ENCODE data around the gene NUDT1. TPM values are rescaled to one million over a fixed set of nuclear protein-coding genes. Genes with fewer than 3 reads are reported as not detected.
A peak's percentile ranks its signal among the peaks of the same experiment; 100 is the strongest.

Gene NUDT1
- total RNA-seq, result 10 to 100 TPM; 64.5 to 71.9 TPM

DNA sequence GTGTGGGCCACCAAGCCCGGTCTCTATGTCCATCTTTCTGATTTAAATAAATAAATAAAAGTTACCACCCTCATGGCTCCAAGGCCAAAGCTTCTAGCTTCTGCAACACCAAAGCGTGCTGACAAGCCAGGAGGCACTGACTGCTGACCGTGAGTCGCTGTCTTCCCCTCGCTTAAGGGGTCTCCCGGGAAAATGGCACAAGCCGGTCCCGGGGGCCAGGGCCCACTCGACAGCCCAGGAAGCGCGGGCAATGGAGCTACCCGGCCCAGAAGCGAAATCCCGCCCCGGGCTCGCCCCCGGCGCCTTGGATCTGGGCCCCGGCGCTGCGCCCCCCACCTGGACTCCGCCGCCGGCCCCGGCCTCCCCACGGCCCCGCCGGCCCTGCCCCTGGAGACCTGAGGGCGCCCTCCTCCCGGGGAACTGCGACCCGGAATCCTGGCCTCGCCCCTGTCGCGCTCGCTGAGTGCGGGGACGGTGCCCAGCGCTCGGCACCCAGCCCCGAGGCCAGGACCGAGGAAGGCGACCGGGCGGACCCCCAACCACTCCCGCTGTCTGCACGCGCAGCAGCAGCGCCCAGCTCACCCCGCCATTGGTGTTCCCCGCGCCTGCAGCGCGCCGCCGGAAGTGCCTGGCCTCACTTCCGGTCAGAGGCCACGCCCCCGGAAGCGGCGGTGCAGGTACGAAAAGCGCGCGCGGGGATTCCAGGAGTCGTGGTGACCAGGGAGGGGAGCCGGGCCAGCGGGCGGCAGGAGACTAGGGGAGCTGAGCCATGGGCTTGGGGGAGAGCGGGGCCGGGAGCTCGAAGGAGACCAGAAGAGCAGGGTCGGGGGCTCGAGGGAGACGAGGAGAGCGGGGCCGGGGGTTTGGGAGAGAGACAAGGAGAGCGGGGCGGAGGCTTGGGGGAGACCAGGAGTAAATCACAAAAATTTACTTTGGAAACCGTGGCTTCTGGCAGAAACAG lies at the start of gene NUDT1, which contains the start of gene MRM2:
NUDT1 (plus strand) TSS at position 647 of the 961 bp plus-strand sequence. CDS start 2,349 bp downstream, outside the sequence.
MRM2 (minus strand) TSS at position 626 of the 961 bp plus-strand sequence; CDS start at position 590, 36 bp downstream.
- Mint-ChIP-seq H3K36me3 (ENCODE audit: low read depth) (peaks cover 31% of the 10 kb centered on the region), H3K4me1 (no peaks in the 10 kb centered on the region), H3K27me3 (no peaks in the 10 kb centered on the region), H3K27ac (peak within 1 kb of the TSS; percentile 87), H3K4me3 (peak within 1 kb of the TSS; percentile 93), H3K9me3 (no peaks in the 10 kb centered on the region)
- ATAC-seq (replicated peaks), result peak; percentile 97

DNA sequence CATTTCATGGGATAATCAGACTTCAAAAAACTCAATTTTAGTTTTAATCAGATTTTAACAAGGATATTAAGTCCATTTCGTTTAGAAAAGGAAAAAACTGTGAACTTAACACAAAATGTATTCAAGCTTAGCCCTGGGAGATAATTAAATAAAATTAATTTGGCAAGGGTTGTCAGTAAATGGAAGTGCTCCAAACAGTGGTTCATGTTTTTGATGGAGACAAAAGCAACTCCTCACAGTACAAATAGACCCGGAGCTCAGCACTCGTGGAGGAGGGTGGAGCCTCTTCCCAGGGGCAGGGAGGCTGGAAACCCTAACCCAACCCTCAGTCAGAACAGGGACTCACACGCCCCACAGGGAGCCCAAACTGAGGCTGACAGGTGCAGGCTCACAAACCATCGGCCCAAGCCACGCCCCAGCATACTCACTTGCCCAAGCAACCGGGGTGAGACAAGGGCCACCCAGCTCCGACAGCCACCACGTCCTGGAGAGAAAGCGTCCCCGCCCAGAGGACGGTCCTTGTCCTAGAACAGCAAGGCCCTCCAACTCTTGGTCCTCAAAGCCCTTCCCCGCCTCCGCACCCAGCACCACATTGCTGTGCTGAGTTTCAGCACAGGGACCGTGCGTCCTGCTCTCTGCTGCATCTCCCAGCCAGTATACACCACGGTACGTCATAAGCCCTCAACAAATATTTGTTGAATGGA lies 49.0 kb upstream of the NUDT1 start:
- Mint-ChIP-seq H3K4me1 (no peaks in the 10 kb centered on the region), H3K9me3 (no peaks in the 10 kb centered on the region), H3K27me3 (no peaks in the 10 kb centered on the region), H3K4me3 (no peak overlapping the region), H3K36me3 (ENCODE audit: low read depth) (peaks cover 40% of the 10 kb centered on the region), H3K27ac (no peak overlapping the region)
- no peak for ATAC-seq (replicated peaks)

DNA sequence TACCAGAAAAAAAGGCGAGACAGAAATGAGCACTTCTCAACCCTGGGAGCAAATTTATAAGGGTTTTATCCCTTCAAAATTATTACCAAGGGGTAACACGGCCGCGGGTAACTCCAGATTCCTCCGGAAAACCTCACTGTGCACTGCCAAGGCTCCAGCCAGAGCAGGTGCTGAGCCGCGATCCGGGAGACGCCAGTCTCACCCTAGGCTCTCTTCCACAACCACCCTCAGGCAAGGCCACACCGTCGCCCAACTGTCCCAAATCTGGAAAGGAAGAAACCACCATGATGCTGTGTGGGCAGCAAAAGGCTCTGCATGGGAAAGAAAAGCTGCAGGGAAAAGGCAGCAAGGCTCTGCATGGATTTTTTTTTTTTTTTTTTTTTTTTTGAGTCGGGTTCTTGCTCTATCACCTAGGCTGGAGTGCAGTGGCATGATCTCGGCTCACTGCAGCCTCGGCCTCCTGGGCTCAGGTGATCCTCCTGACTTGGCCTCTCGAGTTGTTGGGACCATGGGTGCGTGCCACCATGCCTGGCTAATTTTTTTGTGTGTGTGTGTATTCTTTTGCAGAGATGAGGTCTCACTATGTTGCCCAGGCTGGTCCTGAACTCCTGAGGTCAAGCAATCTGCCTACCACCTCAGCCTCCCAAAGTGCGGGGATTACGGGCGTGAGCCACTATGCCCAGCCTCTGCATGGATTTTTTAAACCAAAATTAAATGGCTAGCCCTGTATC lies 48.3 kb upstream of the NUDT1 start:
- ATAC-seq (replicated peaks), result no peak
- no peak overlapping the region for H3K27ac Mint-ChIP-seq
- H3K36me3 Mint-ChIP-seq (ENCODE audit: low read depth), result peaks cover 33% of the 10 kb centered on the region
- no peak overlapping the region for H3K4me3 Mint-ChIP-seq
- no peaks in the 10 kb centered on the region for H3K9me3 Mint-ChIP-seq
- H3K27me3 Mint-ChIP-seq, result no peaks in the 10 kb centered on the region
- H3K4me1 Mint-ChIP-seq, result no peaks in the 10 kb centered on the region

DNA sequence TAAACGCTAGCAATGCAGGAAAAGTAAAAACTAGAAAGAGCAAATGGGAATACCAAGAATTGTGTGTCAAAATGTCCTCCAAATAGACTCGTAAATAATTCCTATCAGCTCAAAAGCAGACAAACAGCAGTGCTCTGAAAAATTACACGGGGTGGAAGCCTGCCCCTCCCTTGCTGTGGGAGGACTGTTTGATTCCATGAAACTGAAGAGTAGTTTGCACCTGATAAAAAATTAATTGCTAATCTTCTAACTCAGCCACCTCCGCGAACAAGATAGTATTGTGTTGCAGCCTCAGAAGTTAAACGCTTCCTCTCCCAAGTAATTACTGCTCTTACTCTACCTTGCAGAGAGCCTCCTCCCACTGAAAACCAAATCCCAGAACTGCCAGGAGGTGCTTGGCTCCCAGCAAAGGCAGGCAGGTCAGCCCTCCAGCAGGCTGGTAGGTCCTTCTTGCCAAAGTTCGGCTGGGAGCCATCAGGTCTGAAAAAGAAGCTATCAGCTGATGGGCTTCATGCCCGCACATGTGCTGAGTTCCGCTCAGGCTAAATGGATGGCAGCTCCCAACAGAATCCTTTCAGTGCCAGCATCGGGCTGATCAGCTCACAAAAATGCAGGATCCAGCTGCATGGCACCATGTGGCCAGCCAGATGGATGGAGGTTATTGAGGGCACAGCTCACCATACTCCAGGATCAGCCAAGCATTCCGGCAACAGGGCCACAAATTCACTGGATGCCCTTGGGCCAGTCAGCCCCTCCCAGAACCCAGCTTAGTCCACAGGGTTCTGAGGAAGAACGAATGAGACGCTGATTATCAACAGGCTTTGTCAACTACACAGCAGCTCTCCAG lies 46.4 kb upstream of the NUDT1 start:
- no peak overlapping the region for H3K4me3 Mint-ChIP-seq
- H3K27me3 Mint-ChIP-seq, result no peaks in the 10 kb centered on the region
- H3K9me3 Mint-ChIP-seq, result no peaks in the 10 kb centered on the region
- H3K36me3 Mint-ChIP-seq (ENCODE audit: low read depth), result peaks cover 23% of the 10 kb centered on the region
- no peak overlapping the region for H3K27ac Mint-ChIP-seq
- ATAC-seq (replicated peaks), result no peak
- H3K4me1 Mint-ChIP-seq, result no peaks in the 10 kb centered on the region

DNA sequence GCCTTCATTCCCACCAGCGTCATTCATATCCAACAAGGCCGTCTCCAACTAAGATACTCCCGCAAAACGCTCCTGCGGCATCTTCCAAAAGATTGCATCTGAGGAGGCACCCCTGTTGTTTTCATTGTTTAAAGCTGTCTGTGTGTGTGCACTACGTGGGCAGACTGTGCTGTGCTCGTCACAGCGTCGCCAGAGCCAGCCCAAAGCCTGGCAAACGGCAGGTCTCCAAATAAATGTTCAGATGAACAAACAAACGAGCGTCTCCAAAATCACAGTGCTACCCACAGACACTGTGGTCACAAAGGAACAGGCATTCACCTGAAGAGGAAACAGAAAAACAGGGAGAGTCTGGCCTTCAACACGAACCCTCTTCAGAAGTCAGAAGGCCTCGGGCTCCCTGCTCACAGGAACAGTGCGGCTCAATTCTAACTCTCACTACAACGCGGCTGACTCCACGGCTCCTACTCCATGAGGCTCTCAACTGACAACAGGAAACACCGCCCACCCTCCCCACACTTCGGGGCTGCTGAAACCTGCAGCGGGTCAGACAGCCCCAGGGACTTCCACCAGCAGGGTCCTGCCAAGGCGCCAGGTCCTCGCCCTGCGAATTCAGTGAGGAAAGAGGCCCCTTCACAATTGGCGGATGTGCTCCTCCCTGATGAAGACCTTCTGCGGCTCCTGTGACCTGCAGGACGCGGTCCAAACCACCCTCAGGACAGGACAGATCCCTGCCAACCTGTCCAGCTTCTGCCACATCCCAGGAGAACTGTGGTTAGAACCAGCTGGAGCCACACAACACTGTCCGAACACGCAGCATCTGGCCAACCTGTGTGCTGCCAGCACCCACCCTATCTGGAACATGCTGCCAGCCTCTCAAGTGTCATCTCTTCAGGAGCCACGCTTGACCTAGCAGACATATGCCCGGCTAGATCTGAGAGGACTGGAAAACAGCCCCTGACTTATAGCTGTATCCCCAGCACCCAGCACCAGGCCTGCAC lies 45.3 kb upstream of the NUDT1 start:
- no peak for ATAC-seq (replicated peaks)
- Mint-ChIP-seq H3K4me1 (no peaks in the 10 kb centered on the region), H3K27me3 (no peaks in the 10 kb centered on the region), H3K36me3 (ENCODE audit: low read depth) (peaks cover 21% of the 10 kb centered on the region), H3K9me3 (no peaks in the 10 kb centered on the region), H3K27ac (no peak overlapping the region), H3K4me3 (no peak overlapping the region)

DNA sequence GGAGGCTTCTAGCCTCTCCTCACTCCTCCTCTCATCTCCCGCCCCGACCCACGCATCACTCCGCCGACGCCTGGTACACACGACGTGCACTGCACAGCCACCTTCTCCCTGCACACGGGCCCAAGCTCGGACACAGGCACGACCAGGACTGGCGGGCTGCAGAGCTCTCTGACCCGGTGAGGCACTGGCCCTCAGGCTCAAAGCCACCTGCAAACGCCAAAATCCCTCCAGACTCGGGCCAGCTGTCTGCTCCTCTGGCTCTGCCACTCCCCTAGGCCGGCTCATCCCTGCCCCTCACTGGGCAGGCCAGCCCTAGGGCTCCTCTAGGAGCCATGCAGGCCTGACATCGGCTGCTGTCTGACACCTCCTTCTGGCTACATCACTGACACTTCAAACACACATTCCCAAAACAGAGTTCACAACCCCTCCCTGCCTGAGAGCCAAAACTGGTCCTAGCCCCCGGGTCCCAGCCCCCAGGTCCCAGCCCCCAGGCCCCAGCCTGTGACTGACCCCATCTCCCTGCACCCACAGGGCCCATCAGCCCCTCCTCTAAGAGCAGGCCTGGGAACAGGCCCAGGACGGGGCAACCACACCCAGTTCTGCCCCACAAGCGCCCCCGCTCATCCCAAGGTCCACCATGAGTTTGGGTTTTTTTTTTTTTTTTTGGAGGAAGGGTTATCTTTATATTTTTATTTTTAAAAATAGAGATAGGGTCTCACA lies 44.4 kb upstream of the NUDT1 start:
- no peak for ATAC-seq (replicated peaks)
- Mint-ChIP-seq H3K36me3 (ENCODE audit: low read depth) (peaks cover 16% of the 10 kb centered on the region), H3K4me3 (no peak overlapping the region), H3K4me1 (no peaks in the 10 kb centered on the region), H3K27ac (no peak overlapping the region), H3K27me3 (no peaks in the 10 kb centered on the region), H3K9me3 (no peaks in the 10 kb centered on the region)

DNA sequence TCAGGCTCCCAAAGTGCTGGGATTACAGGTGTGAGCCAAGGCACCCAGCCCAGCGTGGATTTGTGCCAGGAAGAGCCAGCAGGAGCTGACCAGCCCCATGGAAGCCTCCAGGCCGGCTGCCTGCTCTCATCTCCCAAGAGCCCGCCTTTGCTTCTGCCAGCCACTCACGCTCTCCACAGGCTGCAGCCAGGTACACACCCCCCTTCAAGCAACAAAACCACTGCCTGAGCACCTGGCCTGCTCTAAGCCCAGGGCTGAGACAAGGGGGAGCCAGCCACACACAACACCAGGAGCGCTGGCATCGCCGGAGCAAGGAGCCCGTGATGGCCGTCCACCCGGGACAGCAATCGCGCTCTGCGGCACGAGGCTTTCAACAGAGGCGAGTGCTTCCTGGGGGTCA lies 43.8 kb upstream of the NUDT1 start:
- no peak overlapping the region for H3K27ac Mint-ChIP-seq
- peaks cover 16% of the 10 kb centered on the region for H3K36me3 Mint-ChIP-seq (ENCODE audit: low read depth)

DNA sequence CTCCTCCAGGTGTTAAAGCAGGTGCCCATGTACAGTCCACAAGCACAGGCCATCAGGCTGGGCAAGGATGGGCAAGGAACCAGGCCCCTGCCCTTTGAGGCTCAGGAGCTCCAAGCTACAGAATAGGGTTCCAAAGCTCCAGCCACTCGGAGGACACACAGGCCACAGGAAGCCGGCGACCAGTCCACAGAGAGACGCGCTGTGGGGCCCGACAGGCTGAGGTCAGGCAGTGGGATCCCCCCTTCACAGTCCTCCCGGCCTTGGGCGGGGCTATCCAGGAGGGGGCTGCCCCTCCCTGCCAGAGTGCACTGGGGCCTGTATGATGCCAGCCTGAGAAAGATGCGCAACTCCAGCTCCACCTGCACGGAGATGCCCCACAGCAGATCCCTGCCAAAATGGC lies 43.3 kb upstream of the NUDT1 start:
- no peak for ATAC-seq (replicated peaks)

More for the DNA sequence above, 43.8 kb upstream of the NUDT1 start:
- ATAC-seq (replicated peaks), result no peak
- Mint-ChIP-seq H3K9me3 (no peaks in the 10 kb centered on the region), H3K27me3 (no peaks in the 10 kb centered on the region), H3K4me1 (no peaks in the 10 kb centered on the region), H3K4me3 (no peak overlapping the region)

DNA sequence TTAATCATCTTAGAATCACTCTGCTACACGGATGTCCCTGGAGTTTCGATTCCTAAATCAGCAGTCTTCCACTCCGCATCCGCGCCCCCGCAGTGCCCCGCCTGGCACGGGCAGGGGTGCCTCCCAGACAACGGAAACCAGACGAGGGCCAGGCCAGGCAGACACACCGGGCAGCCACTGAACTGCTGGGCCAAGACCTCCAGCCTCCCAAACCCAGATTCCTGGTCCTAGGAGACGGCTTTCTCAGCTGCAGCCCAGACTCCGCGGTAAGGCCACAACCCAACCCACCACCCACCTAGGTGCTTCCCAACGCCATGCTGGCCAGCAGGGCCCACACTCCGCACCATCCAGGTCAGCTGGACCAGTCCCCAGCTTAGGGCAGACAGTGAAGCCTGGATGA lies 42.5 kb upstream of the NUDT1 start:
- no peak for ATAC-seq (replicated peaks)
- Mint-ChIP-seq H3K27me3 (no peaks in the 10 kb centered on the region), H3K27ac (no peak overlapping the region), H3K4me1 (no peaks in the 10 kb centered on the region), H3K9me3 (no peaks in the 10 kb centered on the region), H3K36me3 (ENCODE audit: low read depth) (peaks cover 16% of the 10 kb centered on the region), H3K4me3 (no peak overlapping the region)

More for the DNA sequence above, 43.3 kb upstream of the NUDT1 start:
- no peak overlapping the region for H3K4me3 Mint-ChIP-seq
- no peaks in the 10 kb centered on the region for H3K27me3 Mint-ChIP-seq
- H3K27ac Mint-ChIP-seq, result no peak overlapping the region
- H3K36me3 Mint-ChIP-seq (ENCODE audit: low read depth), result peaks cover 16% of the 10 kb centered on the region
- no peaks in the 10 kb centered on the region for H3K4me1 Mint-ChIP-seq
- no peaks in the 10 kb centered on the region for H3K9me3 Mint-ChIP-seq

DNA sequence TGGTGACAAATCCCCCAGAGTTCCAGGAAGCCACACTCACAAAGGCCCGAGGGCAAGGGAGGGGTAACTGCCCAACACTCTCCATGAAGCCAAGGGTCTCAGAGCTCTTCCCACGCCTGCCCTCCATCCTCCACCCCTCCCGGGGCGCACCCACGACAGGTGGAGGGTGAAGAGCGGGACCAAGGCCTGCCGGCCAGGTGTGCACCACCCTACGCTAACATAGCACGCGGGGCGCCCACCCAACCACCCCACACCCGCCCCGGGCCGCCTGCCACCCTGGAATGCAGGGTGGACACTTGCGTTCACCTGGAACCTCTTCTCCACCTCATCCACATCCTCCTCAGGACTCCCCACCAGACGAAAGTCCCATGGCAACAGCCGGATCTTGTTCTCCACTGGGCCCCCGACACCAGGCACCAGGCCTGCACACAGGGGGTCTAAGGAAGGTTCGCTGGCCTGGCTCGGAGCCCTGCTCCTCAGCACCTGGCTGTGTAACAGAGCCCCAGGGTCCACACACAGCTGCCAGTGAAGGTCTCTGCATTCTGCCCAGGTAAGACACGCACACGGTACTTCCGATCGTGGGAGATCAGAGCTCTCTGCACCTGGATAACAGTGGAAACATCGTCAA lies 42.0 kb upstream of the NUDT1 start:
- H3K27me3 Mint-ChIP-seq, result no peaks in the 10 kb centered on the region
- no peak overlapping the region for H3K4me3 Mint-ChIP-seq
- H3K4me1 Mint-ChIP-seq, result no peaks in the 10 kb centered on the region
- H3K27ac Mint-ChIP-seq, result no peak overlapping the region
- ATAC-seq (replicated peaks), result no peak
- H3K36me3 Mint-ChIP-seq (ENCODE audit: low read depth), result peaks cover 16% of the 10 kb centered on the region
- H3K9me3 Mint-ChIP-seq, result no peaks in the 10 kb centered on the region

DNA sequence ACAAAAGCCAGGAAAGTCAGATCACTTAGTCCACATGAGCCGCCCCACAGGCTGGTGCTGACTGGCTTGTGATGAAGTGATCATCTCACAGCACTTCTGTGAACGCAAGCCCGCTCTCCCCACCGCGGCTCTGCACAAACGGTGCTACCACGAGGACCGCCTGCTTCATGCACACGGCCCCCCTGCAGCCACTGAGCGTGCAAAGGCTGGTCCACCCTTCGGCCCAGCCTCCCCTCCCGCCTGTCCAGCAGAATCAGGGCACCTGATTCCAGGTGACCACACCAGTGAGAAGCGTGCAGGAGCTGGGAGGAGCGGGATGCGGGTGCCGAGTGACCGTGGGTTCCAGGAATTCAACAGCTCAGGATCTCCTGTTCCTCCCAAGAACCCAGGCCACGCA lies 41.4 kb upstream of the NUDT1 start:
- no peaks in the 10 kb centered on the region for H3K27me3 Mint-ChIP-seq
- no peak for ATAC-seq (replicated peaks)
- H3K27ac Mint-ChIP-seq, result no peak overlapping the region
- peaks cover 16% of the 10 kb centered on the region for H3K36me3 Mint-ChIP-seq (ENCODE audit: low read depth)
- H3K9me3 Mint-ChIP-seq, result no peaks in the 10 kb centered on the region
- no peaks in the 10 kb centered on the region for H3K4me1 Mint-ChIP-seq
- no peak overlapping the region for H3K4me3 Mint-ChIP-seq

DNA sequence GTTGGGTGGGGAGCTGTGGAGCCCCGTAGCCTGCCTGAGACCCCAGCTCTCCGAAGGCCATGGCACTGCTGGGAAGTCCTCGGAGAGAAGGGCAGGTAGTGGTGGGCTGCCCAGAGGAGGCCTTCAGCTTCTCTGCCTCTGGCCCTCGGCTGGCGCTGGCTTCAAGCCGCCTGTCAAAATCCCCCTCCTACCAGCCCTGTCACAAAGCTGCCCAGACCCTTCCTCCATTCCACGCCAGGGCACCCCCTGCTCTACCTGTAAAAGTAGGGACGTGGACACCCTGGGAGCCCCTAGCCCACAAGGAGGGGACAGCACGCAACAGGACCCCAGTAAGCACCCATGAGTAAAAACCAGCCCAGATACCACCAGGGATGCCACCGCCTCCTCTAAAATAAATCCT lies 40.9 kb upstream of the NUDT1 start:
- Mint-ChIP-seq H3K27ac (no peak overlapping the region), H3K36me3 (ENCODE audit: low read depth) (peaks cover 16% of the 10 kb centered on the region), H3K4me1 (no peaks in the 10 kb centered on the region), H3K27me3 (no peaks in the 10 kb centered on the region), H3K4me3 (no peak overlapping the region), H3K9me3 (no peaks in the 10 kb centered on the region)
- ATAC-seq (replicated peaks), result no peak
